GM12878 (cell line): ENCODE results near the gene AP5Z1. TPM values are rescaled to one million over a fixed set of nuclear protein-coding genes. Genes with fewer than 3 reads are reported as not detected.

Experiments used
- ATAC-seq: fragments of 200-7000 bp; cut with Tn5 transposase; 3 replicates; pipeline ENCODE4 v1.9.1; 2020; ENCODE audit warnings: mild to moderate bottlenecking, moderate library complexity
- BruUV-seq: library from RNA; stranded (reverse); fragments of 400-500 nt; replicated peaks from 2 replicates; lab custom pipeline; 2021; lab: Mats Ljungman, UMichigan
- CTCF ChIA-PET: fragments of 300-600 bp; sonication (Branson Sonifier 250); formaldehyde crosslinking; extraction: SDS; loops from one replicate; lab custom pipeline; 2021; ENCODE audit warnings: inconsistent platforms; lab: Yijun Ruan, JAX
- POLR2A ChIA-PET: fragments of 350-600 bp; formaldehyde crosslinking; extraction: SDS; loops from one replicate; lab custom pipeline; 2021; ENCODE audit warnings: inconsistent platforms; lab: Charles Lee
- RAD21 ChIA-PET: fragments of 300-600 bp; sonication (Branson Sonifier 250); formaldehyde crosslinking; loops from one replicate; lab custom pipeline; 2023; ENCODE audit warnings: antibody characterized with exemption; ENCODE audit not compliant: unreplicated experiment; lab: Charles Lee
- SMC1A ChIA-PET: fragments of 300-600 bp; sonication (Branson Sonifier 250); formaldehyde crosslinking; loops from one replicate; lab custom pipeline; 2023; ENCODE audit not compliant: unreplicated experiment, uncharacterized antibody; lab: Charles Lee
- DNase-seq: peaks from one replicate; pipeline ENCODE4 v3.0.0-alpha.2; 2011; ENCODE audit warnings: low read depth, low spot score
- FAIRE-seq: peaks from 3 replicates; lab custom pipeline; 2011; peaks lifted over from hg19 to GRCh38; lab: Jason Lieb, UNC
- H2AFZ ChIP-seq: 2 replicates; pipeline ENCODE4 v1.6.0; 2011; ENCODE audit warnings: low read depth, low read length, control low read depth; ENCODE audit not compliant: control insufficient read depth
- H3K27ac ChIP-seq: 2 replicates; pipeline ENCODE4 v1.5.1; 2011; ENCODE audit warnings: control low read depth; ENCODE audit not compliant: control insufficient read depth, insufficient read depth
- H3K27me3 ChIP-seq, 2 experiments: replicated peaks in 1 of 2; 2 replicates each; pipeline versions ENCODE4 v1.6.0 to v1.6.1; 2011; ENCODE audit warnings: low read length in 1 of 2; ENCODE audit not compliant: control insufficient read depth in 2 of 2, insufficient read depth in 2 of 2
- H3K36me3 ChIP-seq, 2 experiments: 2 replicates each; pipeline ENCODE4 v1.5.1; 2011; ENCODE audit warnings: low read length in 1 of 2; ENCODE audit not compliant: control insufficient read depth in 2 of 2, insufficient read depth in 2 of 2
- H3K4me1 ChIP-seq: 2 replicates; pipeline ENCODE4 v1.6.1; 2011; ENCODE audit warnings: mild to moderate bottlenecking, low read length, moderate library complexity, mixed read lengths; ENCODE audit not compliant: control insufficient read depth, insufficient read depth
- H3K4me2 ChIP-seq: 2 replicates; pipeline ENCODE4 v1.6.0; 2011; ENCODE audit warnings: control low read depth; ENCODE audit not compliant: control insufficient read depth, insufficient read depth
- H3K4me3 ChIP-seq: fragments of 200-600 bp; sonication (generic); 2 replicates; pipeline ENCODE4 v1.5.1; 2016
- H3K79me2 ChIP-seq: 2 replicates; pipeline ENCODE4 v1.6.0; 2011; ENCODE audit warnings: low read length; ENCODE audit not compliant: control insufficient read depth, insufficient read depth
- H3K9ac ChIP-seq: 2 replicates; pipeline ENCODE4 v1.8.0; 2011; ENCODE audit warnings: low read length, control low read depth, mixed read lengths; ENCODE audit not compliant: control insufficient read depth, insufficient read depth
- H3K9me3 ChIP-seq: replicated peaks from 3 replicates; pipeline ENCODE4 v1.5.1; 2011; ENCODE audit warnings: mild to moderate bottlenecking, low read length; ENCODE audit not compliant: control insufficient read depth, insufficient read depth
- H4K20me1 ChIP-seq: 2 replicates; pipeline ENCODE4 v1.6.0; 2011; ENCODE audit not compliant: control insufficient read depth, insufficient read depth
- BACH1 ChIP-seq: fragments of 450-650 bp; IDR thresholded peaks from 2 replicates; pipeline ENCODE4 v1.6.1; 2017; ENCODE audit warnings: mild to moderate bottlenecking, borderline replicate concordance
- BCLAF1 ChIP-seq: fragments of 450-650 bp; IDR thresholded peaks from 2 replicates; pipeline ENCODE4 v1.6.1; 2017; ENCODE audit warnings: antibody characterized with exemption, mild to moderate bottlenecking, moderate library complexity
- E4F1 ChIP-seq: fragments of 450-650 bp; IDR thresholded peaks from 2 replicates; pipeline ENCODE4 v1.6.1; 2018; ENCODE audit warnings: borderline replicate concordance, mild to moderate bottlenecking; ENCODE audit not compliant: partially characterized antibody
- EED ChIP-seq: sonication (generic); IDR thresholded peaks from 2 replicates; pipeline ENCODE4 v1.6.1; 2016; ENCODE audit warnings: antibody characterized with exemption, low read depth
- IRF5 ChIP-seq: fragments of 450-650 bp; IDR thresholded peaks from 2 replicates; pipeline ENCODE4 v1.6.1; 2017; ENCODE audit warnings: borderline replicate concordance
- MTA3 ChIP-seq: IDR thresholded peaks from 2 replicates; pipeline ENCODE4 v1.6.1; 2012; ENCODE audit warnings: low read length, inconsistent platforms, borderline replicate concordance
- MXI1 ChIP-seq: fragments of 150-350 bp; IDR thresholded peaks from 2 replicates; pipeline ENCODE4 v1.6.1; 2011; ENCODE audit warnings: low read depth, mild to moderate bottlenecking, inconsistent platforms, low read length, improper control_type of control experiment
- NRF1 ChIP-seq: conservative IDR thresholded peaks from 2 replicates; pipeline ENCODE4 v1.6.1; 2011; ENCODE audit warnings: mild to moderate bottlenecking, low read depth, low read length, improper control_type of control experiment
- POLR2AphosphoS2 ChIP-seq: IDR thresholded peaks from 2 replicates; pipeline ENCODE4 v1.6.1; 2011; ENCODE audit warnings: low read depth, mild to moderate bottlenecking, low read length, improper control_type of control experiment, moderate library complexity
- POLR2AphosphoS5 ChIP-seq: IDR thresholded peaks from 2 replicates; pipeline ENCODE4 v1.6.1; 2011; ENCODE audit warnings: mild to moderate bottlenecking, low read length, inconsistent platforms
- ZNF384 ChIP-seq: IDR thresholded peaks from 2 replicates; pipeline ENCODE4 v1.6.1; 2012; ENCODE audit warnings: low read depth, mild to moderate bottlenecking, low read length, improper control_type of control experiment, borderline replicate concordance
- WGBS: methylation state at CpG from one replicate; pipeline ENCODE4 v1.1.6; 2016; ENCODE audit warnings: low lambda C conversion rate; ENCODE audit not compliant: insufficient replicate concordance, insufficient coverage; ENCODE audit errors: missing lambda C conversion rate; 5-methylcytosine and 5-hydroxymethylcytosine counted together
- in situ Hi-C: fragments of 300-500 bp; cut with MboI; formaldehyde crosslinking; loops from 9 replicates; pipeline ENCODE4 v1.14.3; 2018; ENCODE audit warnings: mixed read lengths
- intact Hi-C: fragments of 100-400 bp; cut with micrococcal nuclease; formaldehyde crosslinking; loops from one replicate; pipeline ENCODE4 v1.14.2; 2022; ENCODE audit not compliant: unreplicated experiment
- polyA plus RNA-seq, 11 experiments: library from polyadenylated mRNA; depleted of rRNA in 4 of 11; unstranded in 6 of 11; stranded (reverse) in 5 of 11; fragments of >200 nt; fragmentation: Nextera tagmentation in 4 of 11; fragmentation: Illumina TruSeq in 1 of 11; extraction: Ambion mirVana in 4 of 11; extraction: Trizol in 1 of 11; gene quantifications; 1 replicate in 1 of 11; 2 replicates in 10 of 11; pipeline versions ENCODE4 v1.2.1 to v1.2.3, GENCODE V29; 2011 to 2016; ENCODE audit warnings: inconsistent platforms in 2 of 11, missing spikeins in 2 of 11, low read depth in 1 of 11
- total RNA-seq, 4 experiments: library from RNA; depleted of rRNA in 3 of 4; stranded (reverse); fragments of >200 nt in 3 of 4; fragmentation: Illumina TruSeq in 1 of 4; extraction: Trizol in 1 of 4; gene quantifications; 2 replicates each; pipeline versions ENCODE4 v1.2.1 to v1.2.3, GENCODE V29; 2013 to 2021

AP5Z1 gene
- total and polyA plus RNA-seq, 10 of the 15 experiments (the other 5 are each of a cell fraction or from before 2014, with no cell fraction given): 0.37 to 43.4 (median 19.4) TPM

GRCh38 chr7:4744391-4745264 lies 30.8 kb upstream of the AP5Z1 start (continued):
- no peak for TF ChIP-seq E4F1
- peak; percentile 87; the same call in 1 of the 2 replicates for TF ChIP-seq EED
- no peak for TF ChIP-seq MTA3
- TF ChIP-seq ZNF384: no peak; the same call in 1 of the 2 replicates
- peak; percentile 47; the same call in 1 of the 2 replicates for TF ChIP-seq MXI1

GRCh38 chr7:4745265-4745919 lies 30.0 kb upstream of the AP5Z1 start:
- peaks cover 29% of the 10 kb centered on the region for H3K4me1 ChIP-seq
- no peak for FAIRE-seq
- H3K27me3 ChIP-seq: no peaks in the 10 kb centered on the region
- peaks cover 16 to 17% of the 10 kb centered on the region in 2 experiments; a peak in 3 of 4 replicates for H3K36me3 ChIP-seq
- peak overlapping the region; percentile 90 for H3K27ac ChIP-seq
- no peak for DNase-seq
- RAD21 ChIA-PET: interaction anchor here (0.8 to 3.8 kb wide), 8 partner anchors 20 to 486 kb away, joined by 3 to 16 read pairs (median 4); partner anchors contain the start of gene AP5Z1
- peak overlapping the region; percentile 68 for H3K9ac ChIP-seq
- POLR2A ChIA-PET: interaction anchor here (1.0 to 2.7 kb wide), 7 partner anchors 20 to 680 kb away, joined by 3 to 7 read pairs (median 4); partner anchors contain the start of gene AP5Z1
- peak overlapping the region; percentile 90 for H3K4me2 ChIP-seq
- peak; percentile 70 for ATAC-seq
- SMC1A ChIA-PET: interaction anchor here (0.9 to 2.4 kb wide), 9 partner anchors 12 to 104 kb away, joined by 3 to 6 read pairs (median 4); partner anchors contain the start of gene AP5Z1
- H3K79me2 ChIP-seq: peaks cover 12% of the 10 kb centered on the region
- TSS peak; percentile 70 for BruUV-seq
- no peaks in the 10 kb centered on the region for H4K20me1 ChIP-seq
- peak overlapping the region; percentile 69 for H3K4me3 ChIP-seq
- CTCF ChIA-PET: interaction anchor here (1.2 to 1.6 kb wide), 4 partner anchors 11 to 109 kb away, joined by 3 to 5 read pairs (median 4); no protein-coding TSS in a partner anchor
- H3K9me3 ChIP-seq: no peaks in the 10 kb centered on the region
- in situ Hi-C loops (no loop called here), intact Hi-C loops (loop anchor here (2.0 kb wide), 1 partner anchor 61 kb away; no protein-coding TSS in a partner anchor)
- peak overlapping the region; percentile 51; the same call in 1 of the 2 replicates for H2AFZ ChIP-seq
- WGBS: 17% methylated on average over 9 of the region's 18 CpGs
- TF ChIP-seq BCLAF1: no peak
- TF ChIP-seq BACH1: no peak
- TF ChIP-seq POLR2AphosphoS5: 0 out of 2 replicates have a peak, but pooled peaks have one; percentile 6
- TF ChIP-seq NRF1: no peak
- TF ChIP-seq IRF5: no peak
- no peak for TF ChIP-seq POLR2AphosphoS2
